ENCODE results near the gene TRAPPC1.

The TRAPPC1 gene

DNA sequence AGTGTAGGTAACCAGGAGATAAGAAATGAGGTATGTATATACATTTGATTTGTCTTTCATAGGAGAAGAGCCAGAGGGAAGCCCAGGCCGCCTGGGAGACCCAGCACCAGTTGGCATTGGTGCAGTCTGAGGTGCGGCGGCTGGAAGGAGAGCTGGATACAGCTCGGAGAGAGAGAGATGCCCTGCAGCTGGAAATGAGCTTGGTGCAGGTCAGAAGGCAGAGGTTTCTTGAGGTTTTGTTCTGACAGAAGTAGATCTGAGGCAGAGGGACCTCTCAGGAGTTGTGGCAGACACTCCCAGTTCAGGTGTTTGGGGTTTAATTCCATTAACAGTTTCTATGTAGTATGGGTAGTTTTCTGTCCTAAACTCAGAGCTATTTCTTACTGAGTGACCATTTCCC, 8.3 kb upstream of the TRAPPC1 start:
- no peak for DNase-seq

DNA sequence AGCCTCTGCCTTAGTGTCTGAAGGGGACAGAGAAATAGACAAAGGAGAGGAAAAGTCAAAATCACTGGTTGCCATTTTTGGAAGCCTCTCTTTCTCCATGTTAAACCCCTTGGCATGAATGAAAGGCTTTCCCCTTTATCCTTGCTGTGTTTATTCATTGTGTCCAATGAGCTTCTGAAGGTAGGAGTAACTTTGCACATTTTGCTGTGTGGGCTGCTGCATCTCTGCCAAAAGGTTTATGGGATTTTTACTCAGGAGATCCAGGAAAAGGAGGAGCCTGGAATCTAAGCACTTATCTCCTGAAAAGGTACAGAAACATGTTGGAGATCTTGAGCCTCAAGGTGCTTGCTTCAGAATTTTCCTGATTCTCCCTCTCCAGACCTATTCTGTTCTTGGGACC, 4.1 kb upstream of the TRAPPC1 start:
- DNase-seq = no peak

DNA sequence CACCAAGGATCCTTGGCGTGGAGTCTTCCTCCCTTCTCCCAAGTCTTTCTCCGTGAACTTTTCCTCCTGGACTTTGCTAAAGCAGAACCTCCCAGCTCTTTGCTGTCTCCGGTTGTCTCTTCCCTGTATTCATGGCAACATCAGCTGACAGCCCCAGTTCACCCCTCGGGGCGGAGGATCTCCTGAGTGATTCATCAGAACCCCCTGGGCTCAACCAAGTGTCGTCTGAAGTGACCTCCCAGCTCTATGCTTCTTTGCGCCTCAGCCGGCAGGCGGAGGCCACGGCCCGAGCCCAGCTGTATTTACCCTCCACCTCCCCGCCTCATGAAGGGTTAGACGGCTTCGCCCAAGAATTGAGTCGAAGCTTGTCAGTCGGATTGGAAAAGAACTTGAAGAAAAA, 1.2 kb upstream of the TRAPPC1 start:
- peak; percentile 59 for DNase-seq

DNA sequence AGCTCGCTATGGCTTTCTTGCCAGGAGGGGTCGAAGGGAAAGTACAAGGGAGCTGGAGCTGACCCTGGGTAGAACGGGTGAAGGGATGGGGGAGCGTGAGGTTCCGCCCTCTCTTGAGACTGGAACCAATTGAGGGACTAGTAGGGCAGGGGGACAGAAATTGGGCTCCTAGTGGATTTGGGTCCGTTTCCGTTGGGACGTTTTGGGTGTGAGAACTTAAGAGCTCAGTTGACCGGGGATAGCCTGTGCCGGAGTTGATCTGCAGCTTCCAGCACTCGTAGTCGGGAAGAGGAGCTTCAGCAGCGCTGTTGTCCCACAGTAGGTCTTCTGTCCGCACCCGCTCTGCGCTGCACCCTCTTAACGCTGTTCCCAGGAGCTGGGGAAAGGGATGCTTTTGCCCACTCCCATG, 741 bp upstream of the TRAPPC1 start:
- peak; percentile 40 for DNase-seq

DNA sequence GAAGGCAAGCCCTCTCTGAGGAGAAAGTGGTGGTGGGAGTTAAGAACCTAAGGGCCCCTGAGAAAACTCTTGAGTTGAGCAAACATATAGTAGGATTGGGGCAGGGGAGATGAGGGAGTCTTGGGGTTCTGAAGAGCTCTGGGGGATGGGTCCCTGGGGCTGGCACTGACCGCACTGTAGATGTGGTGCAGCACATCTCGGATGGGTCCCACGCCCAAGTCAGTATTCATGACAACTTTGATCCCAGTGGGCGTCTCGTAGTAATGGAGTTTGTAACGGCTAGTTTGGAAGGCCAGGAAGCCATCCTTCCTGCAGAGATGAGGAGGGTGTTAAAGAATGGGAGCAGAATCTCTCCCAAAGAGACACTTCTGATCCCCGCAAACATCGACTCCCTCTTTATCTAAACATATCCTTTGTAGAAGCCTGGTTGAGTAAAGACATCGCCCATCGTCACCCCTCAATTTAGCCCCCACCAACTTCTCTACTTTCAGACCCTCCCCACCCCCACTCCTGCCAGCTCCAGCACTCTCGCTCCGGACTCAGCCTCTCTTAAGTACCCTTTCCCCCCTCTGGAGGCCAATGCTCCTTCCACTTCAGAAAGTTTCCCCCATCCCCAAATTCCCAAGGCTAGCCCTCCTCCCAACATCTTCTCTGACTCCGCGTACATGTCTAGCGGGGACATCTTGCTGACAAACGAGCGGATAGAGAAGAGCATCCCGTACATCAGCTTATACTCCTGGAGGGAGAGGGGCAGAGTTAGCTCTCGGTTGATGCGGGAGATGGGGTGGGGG, 710 bp downstream of the TRAPPC1 start:
- DNase-seq = peak; percentile 37

DNA sequence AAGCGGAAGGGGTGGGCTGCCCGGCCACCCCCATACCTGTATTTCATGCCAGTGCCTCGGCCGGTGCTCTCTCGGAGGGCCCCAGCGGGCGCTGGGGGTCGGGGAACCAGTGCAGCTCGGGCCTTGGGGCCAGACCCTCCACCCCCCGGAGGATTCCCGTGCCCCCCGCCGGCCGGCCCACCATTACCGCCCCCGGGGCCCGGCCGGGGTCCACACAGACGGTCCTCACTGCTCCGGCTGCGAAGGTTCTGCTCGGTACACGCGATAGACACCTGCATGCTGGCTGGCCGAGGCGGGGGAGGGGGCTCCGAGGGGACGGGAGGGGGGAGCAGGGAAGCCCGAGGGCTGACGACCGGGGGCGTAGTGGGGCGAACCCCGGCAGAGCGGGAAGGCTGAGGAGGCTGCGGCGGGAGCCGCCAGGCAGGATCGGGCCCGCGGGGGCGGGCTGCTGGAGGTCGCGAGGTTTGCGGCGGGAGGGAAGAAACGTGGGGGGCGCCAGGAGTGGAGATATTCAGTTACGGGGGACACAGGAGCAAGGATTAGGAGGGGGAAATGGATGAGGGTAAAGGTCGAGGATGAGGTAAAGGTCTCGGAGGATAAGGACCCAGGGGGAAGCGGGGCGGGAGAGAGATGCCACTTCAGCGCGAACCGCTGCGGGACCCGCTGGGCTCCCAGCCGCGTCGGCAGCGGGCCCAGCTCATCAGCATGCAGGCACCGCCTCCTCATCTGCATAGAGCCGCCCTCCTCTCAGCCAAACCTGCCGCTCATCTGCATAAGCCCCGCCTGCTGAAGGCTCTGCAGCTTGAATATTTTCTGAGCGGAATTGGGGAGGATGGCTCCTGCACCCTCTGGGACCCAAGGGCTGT, 2.4 kb downstream of the TRAPPC1 start, which contains the start of gene KCNAB3:
KCNAB3 (minus strand) TSS at position 699 of the 866 bp plus-strand sequence; CDS start at position 278, 421 bp downstream.
- no peak for DNase-seq

DNA sequence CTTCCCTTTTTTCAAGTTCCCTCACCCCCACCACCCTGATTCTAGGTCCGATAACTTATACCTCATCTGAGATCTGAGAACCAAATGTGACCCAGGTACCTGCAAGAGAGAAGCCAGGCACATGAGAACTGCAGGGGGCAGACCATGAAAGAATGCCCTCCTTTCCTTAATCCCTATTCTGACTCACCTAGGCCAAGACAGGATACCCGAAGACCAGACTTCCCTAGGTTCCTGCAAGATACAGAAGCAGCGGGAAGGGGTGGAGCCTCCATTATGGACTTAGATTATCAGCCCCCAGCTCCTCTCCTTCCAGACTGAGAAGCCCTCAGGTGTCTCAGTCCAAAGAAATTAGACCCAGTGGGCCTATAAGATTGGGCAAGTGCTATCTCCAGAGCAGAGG, 4.2 kb downstream of the TRAPPC1 start:
- DNase-seq = no peak

DNA sequence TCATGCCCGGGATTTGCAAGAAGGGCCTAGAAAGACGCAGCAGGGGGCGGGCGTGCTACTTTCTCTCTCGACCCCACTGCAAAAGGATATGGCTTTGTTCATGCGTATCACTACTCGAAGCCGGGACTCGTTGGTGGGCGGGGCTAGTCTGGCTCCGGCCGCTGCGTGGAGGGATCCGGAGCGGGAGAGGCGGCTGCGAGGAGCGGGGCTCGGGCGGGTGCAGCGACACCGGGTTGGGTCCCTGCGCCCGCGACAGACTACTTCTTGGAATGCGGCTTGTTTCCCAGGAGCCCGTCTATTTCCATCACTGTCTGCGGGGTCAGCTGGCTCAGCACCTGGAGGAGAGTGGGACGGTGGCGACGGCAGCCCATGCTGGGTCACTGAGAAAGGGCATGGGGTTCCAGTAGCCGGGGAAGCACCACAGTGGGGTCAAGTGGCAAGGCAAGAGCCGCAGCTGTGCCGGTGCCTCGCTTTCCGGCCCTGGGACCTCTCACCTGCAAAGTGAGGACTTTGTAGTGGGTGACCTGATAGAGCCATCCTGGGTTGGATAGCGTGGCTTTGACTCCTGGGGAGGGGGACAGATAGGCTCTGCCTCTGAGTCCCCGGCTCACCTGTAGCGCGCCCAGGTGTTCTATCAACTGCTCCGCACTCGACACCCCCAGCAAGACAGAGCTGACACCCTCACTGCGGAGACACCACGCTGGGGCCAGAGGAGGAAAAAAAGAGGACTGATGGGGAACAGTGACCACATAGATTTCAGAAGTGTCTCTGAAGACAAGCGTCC, 8.7 kb downstream of the TRAPPC1 start:
- DNase-seq = peak; percentile 87

DNA sequence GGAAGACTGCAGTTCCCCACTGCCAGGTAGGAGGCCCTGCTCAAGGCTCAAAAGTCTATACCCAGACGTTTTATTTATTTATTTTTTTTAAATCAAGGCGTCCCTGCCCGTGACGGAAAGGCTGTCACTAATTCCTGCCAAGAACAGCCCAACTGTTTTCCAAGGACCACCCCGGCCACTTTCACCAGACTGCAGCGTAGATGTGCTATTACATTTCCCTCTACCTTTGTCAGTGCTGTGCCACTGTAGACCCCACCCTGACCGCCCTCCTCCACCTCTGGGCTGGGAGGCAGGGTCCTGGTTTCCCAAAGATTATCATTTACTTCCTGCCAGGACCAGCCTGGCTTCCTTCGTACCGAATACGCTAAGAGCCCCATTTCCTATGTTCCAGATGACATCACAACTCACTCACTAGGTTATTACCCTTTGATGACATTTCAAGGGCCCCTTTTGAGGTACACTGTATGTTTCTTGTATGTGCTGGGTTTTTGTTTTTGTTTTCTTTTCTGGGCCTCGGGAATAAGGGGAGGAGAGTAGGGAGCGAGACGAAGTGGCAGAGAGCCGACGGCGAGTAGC, 9.4 kb downstream of the TRAPPC1 start:
- DNase-seq = no peak

DNA sequence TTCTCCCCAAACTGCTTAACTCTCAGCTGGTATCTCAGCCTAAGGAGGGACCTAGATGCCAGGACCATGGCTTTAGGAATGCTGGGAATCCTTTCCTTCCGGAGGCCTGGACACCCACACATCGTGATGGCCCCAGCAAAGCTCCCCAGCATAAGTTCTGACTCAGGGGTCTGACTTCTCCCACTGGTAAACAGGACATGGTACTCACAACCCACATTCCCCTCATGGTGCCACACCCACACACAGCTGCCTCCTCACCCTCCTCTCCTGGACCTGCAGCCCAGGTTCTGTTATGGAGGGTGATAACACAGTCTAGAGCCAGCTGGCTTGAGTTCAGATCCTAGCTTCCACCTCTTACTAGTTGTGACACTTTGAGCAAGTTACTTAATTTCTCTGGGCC, 14.9 kb downstream of the TRAPPC1 start:
- DNase-seq = no peak

DNA sequence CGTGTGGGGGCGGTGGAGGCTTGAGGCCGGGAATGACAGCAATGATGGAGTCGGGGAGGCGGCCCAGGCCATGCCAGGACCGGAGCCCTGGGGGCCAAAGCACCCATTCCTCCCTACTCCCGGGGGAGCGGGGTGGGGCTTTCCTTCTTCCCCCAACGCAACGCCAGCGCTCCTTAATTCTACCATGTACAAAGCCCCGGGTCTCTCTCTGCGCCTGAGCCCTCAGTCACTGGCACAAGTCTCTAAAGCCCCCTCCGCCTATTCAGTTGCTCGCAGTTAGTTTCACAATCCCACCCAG, 15.4 kb downstream of the TRAPPC1 start:
- no peak for DNase-seq

DNA sequence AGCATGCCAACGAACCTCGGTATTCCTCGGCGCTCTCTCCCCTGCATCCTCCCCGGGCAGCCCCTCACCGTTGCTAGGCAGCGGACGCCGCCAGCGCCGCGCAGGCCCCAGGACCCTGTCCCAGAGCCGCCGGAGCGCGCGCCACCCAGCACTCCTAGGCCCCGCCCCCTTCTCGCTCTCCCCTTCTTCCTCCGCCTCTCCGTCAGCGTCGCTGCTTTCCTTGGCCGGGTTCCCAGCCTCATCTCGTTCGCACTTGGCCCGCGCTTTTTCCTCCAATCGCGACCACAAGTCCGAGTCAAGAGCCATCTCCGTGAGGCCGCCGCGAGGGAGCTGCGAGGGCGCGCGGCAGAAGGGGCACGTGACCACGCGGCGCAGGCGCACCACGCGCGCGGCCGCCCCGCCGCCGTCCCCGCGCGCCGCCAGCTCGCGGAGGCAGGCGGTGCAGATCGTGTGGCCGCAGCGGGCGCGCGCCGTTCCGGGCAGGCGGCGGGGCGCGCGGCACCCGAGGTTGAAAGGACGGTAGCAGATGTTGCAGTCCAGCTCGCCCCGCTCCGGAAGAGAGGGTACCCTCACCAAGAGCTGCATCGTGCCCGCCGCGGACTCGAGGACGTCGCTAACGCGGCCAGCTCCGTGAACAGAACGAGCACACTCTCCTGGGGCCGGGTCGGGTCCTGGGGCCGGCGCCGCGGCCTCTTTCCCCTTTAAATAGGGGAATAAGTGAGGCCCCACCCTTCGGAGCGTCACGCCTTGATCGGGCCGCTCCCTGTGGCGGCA, 15.9 kb downstream of the TRAPPC1 start, which contains the start of gene RNF227:
RNF227 (minus strand) TSS at position 679 of the 774 bp plus-strand sequence; CDS start at position 585, 94 bp downstream.
- peak; percentile 92 for DNase-seq

DNA sequence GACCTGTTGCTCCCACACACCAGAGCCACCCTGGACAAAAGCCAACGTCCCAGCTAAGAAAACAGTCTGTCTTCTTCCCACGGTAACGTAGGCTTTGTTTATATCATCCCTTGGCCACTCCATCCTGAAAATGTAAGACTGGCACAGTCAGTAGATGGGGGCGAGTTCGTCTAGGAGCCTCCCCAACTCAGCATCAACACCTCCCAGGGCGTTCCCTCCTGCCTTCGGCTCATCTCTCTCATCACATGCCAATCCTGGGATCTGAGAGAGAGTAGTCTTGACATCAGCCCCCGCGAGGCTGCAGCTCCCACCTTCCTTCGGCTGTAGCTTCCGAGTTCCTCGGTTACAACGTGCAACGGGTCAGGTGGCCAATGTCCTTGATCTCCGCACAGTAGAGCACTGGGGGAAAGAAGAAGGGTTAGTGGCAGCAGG, 16.6 kb downstream of the TRAPPC1 start:
- no peak for DNase-seq

DNA sequence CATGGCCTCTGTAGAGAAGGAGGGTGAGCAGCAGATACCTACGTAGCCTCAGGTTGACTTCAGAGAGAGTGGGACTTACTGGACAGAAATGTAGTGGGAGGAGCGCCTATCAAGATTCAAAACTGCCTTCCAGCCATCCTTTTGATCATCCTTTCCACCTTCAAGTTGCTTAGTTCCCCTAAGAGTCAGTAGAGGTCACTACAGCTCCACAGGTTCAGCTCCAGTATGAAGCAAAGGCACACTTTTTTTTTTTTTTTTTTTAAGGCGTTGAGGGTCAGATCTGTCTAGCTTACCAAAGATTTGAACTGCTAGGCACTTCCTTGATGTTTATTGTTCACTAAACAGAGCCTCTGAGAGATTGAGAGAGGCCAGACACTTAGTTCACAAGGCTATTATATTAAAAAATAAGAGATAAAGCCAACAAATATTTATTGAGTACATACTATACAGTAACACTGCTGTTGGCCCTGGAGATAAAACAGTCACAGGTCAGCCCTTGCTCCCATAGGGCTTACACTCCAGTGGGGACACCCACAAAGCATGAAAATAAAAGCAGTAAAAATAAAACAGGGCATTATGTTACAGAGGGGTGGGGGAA, 18.7 kb downstream of the TRAPPC1 start:
- DNase-seq = peak; percentile 66

DNA sequence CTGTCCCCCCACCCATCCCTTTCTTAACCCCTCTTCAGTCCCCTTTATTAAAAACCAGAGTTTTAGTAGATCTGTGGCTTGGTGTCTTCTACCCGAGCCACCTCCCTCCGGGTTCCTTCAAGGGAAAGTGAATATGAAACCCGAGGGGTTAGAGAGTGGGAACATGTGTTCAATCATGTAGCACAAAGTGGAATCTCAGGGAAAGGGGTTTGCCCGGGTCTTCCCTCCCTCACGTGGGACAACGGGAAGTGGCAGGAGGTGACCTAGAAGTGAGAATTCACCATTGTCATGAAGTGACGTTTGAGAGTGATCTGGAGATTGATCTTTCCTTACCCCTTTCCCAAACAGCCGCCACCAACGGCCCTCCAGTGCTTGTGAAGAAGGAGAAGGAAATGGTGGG, 20.6 kb downstream of the TRAPPC1 start:
- DNase-seq = no peak

DNA sequence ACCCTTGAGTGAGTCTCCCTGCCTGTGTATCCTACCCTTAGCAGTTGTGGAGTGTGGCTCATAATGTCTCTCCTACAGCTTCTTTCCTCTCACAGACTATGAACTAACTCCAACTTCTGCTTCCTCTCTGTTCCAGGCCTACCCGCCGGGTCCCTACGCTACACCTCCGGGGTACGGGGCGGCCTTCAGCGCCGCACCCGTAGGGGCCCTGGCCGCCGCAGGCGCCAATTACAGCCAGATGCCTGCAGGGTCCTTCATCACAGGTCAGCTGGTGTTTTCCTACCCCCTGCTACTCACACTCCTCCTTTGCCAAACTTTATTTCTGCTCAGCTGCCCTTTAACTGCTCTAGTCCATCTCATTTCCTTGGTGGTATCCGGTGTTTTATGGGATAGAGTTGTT, 21.0 kb downstream of the TRAPPC1 start:
- DNase-seq = no peak

DNA sequence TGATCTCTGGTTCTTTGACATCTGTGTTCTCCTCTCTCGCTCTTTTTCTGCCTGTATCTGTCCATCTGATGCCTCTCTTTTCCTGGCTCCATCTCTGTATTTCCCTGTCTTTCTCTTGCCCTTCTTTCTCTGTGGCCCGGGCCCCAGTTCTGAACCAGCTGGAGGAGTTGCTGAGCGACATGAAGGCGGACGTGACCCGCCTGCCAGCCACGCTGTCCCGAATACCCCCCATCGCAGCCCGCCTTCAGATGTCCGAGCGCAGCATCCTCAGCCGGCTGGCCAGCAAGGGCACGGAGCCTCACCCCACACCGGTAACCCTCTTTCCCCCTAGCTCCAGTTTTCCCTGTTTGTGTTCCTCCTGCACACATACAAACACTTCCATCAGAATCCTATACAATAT, 21.5 kb downstream of the TRAPPC1 start:
- no peak for DNase-seq

DNA sequence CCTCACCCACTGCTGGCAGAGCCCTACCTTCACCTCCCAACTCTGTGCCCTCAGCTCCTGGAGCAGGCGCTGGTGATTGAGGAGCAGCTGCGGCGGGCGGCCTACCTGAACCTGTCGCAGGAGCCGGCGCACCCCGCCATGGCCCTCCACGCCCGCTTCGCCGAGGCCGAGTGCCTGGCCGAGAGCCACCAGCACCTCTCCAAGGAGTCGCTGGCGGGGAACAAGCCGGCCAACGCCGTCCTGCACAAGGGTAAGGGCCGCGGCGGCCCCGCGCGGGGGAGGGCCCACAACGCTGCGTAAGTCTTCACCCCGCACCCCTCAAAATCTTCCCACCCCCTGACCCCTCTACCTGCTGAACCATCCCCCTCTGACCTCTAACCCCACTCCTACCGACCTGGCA, 22.7 kb downstream of the TRAPPC1 start:
- no peak for DNase-seq

DNA sequence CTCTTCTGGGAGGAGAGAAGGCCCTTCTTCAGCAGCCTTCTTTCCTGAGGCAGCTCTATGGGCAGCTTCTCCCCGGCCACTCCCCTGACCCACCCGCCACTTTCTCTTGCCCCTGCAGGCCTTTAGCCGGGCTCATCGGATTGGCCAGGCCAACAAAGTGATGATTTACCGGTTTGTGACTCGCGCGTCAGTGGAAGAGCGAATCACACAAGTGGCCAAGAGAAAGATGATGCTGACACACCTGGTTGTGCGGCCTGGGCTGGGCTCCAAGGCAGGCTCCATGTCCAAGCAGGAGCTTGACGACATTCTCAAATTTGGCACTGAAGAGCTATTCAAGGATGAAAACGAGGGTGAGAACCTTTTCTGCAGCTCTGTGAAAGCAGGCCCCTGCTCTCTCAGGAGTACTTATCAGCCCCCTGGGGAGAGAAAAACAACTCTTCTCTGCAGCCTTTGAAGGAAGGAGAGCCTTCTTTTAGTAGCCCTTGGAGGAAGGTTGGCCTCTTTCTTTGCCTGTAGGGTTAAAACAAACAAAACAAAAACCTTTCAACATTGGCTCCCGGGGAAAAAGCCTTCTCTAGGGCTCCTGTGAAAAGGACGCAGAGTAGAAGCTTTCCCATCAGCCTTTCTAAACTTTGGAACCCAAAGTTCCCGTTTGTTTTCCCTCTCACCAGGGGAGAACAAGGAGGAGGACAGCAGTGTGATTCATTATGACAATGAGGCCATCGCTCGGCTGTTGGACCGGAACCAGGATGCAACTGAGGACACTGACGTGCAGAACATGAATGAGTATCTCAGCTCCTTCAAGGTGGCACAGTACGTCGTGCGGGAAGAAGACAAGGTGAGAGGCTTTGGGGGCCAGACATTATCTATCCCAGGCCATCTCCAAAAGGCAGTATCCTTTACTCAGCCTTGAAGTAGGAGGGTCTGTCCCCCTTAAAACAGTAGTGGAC, 28.3 kb downstream of the TRAPPC1 start:
- no peak for DNase-seq

DNA sequence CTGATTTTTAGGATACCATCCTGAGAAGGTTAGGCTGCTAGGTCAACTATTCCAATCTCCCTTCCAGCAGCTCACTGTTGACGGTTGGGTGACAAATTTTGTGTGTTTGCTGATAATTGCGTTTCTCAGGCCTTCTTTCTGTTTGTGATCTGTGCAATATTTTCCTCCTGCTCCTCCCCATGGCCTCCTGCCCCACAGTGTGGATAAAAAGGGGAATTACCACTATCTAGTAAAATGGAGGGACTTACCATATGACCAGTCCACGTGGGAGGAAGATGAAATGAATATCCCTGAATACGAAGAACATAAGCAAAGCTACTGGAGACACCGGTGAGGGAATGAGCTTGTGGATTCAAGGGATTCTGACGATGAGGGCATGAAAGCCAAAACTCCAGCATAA, 34.0 kb downstream of the TRAPPC1 start:
- DNase-seq = peak; percentile 8

All from NCI-H146 (cell line).